H7 (cell line): ENCODE measurements around the gene TPM1. TPM values are rescaled to one million over a fixed set of nuclear protein-coding genes. Genes with fewer than 3 reads are reported as not detected.

Experiments used
- DNase-seq: peaks from one replicate; pipeline ENCODE4 v3.0.0; 2012
- H3K27me3 ChIP-seq: 2 replicates; pipeline ENCODE4 v1.6.0; 2011; ENCODE audit warnings: mild to moderate bottlenecking, low read length; ENCODE audit not compliant: control insufficient read depth, insufficient read depth
- H3K36me3 ChIP-seq: replicated peaks from 2 replicates; pipeline ENCODE4 v1.5.1; 2011; ENCODE audit warnings: low read length; ENCODE audit not compliant: control insufficient read depth, insufficient read depth
- H3K4me3 ChIP-seq: 2 replicates; pipeline ENCODE4 v1.5.1; 2011; ENCODE audit warnings: low read depth, mild to moderate bottlenecking, control low read depth, low read length, moderate library complexity; ENCODE audit not compliant: insufficient read depth
- total RNA-seq: library from RNA; depleted of rRNA; stranded (reverse); fragments of >200 nt; shearing (Covaris generic); gene quantifications from 2 replicates; pipeline ENCODE4 v1.2.3, GENCODE V29; 2014

TPM1 gene
- total RNA-seq, 1 experiment from 2014 or later, result 292 TPM

DNA sequence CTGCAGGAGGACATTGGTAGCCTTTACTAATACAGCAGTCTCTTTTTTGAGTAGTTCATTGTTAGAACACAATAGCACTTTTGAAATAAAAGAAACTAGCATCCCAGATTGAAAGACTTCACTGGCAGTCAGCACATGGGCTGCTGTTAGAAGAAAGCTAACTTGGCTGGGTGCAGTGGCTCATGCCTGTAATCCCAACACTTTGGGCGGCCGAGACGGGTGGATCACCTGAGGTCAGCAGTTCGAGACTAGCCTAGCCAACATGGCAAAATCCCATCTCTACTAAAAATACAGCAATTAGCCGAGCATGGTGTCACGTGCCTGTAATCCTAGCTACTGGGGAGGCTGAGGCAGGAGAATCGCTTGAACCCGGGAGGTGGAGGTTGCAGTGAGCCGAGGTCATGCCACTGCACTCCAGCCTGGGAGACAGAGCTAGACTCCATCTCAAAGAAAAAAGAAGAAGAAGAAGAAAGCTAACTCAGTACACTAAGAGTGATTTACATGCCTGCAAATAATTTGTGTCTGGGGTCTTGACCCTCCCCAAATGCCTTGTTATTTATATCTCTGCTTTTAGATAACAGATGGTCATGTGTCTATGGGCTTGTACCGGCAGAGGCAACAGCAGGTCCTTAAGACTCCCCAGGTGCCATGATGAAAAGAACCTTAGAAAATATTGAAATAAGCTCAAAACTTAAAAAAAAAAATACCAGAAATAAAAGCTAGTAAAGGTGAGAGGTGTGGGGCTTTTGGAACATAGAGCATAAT is 9.7 kb downstream of the TPM1 start:
- Histone ChIP-seq H3K27me3 (no peaks in the 10 kb centered on the region), H3K36me3 (peaks cover 40% of the 10 kb centered on the region), H3K4me3 (no peak overlapping the region)
- DNase-seq, result no peak

DNA sequence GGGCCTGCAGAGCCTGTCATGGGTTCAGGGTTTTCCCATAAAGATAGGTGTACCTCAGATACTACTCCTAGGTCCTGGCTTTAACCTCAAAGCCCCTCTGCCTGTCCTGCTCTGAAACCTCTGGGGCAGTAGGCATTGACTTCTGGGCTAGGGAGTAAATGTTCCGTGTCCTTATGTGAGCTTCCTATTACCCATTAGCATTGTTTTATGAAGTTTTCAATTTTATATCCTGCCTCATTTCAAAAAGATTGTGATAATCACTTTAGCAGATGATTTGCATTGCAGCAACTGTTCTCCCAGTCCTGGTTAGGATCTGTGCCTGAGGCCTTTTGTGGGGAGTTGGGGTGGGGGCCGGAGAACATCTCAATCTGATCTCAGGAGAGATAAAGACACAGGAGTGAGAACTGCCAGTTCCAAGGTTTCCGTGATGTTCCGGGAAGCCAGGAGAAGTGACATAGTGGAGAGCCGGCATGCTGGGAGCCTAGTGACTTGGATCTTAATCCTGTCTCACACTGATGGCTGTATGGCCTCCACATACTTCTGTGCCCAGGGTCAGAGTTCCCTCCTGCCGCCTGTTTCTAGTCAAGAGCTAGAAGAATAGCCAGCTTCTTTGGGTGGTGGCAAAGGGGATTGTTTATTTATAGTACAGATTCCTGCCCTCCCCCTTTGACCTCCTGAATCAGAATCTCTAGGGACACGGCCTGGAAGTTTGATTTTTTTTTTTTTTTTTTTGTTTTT is 10.6 kb downstream of the TPM1 start:
- peaks cover 47% of the 10 kb centered on the region for H3K36me3 ChIP-seq
- no peak for DNase-seq
- H3K27me3 ChIP-seq, result no peaks in the 10 kb centered on the region
- no peak overlapping the region for H3K4me3 ChIP-seq

DNA sequence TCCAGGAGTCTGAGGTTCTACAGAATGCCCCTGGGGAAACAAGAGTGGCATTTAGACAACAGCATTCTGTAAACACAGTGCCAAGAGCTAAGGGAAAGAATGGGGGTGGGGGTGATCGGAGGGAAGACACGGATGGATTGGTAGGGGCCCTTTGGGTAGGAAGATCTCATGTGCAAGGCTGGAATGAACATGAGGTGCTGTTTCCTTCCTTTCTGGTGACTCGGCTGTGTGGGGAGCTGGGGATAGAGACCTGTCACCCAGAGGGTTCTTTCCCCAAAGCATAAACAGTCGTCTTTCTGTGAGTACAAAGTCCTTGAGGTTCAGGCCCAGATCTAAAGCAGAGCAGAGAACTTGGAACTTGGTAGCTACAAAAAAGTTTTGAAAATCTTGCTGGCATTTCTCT is 11.7 kb downstream of the TPM1 start:
- no peak for DNase-seq
- no peaks in the 10 kb centered on the region for H3K27me3 ChIP-seq
- peaks cover 56% of the 10 kb centered on the region for H3K36me3 ChIP-seq
- H3K4me3 ChIP-seq, result no peak overlapping the region

DNA sequence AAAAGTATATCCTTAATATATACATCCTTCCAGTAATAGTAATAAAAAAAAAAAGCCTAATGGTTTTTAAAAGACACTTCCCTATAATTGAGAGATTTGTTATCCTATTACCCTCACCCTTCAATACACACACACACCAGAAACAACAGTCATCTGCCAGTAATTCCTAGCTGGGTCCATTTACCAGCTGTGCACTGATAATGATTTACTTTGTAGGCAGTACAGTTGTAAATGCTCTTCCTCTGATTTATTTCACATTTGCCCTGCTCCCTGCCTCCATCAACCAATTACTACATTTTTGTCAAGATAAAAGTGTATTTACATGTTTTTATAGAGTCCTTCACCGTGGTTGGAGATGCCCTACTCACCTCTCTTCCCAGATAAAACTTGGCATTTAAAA is 12.4 kb downstream of the TPM1 start:
- no peaks in the 10 kb centered on the region for H3K27me3 ChIP-seq
- no peak overlapping the region for H3K4me3 ChIP-seq
- peaks cover 59% of the 10 kb centered on the region for H3K36me3 ChIP-seq
- no peak for DNase-seq

DNA sequence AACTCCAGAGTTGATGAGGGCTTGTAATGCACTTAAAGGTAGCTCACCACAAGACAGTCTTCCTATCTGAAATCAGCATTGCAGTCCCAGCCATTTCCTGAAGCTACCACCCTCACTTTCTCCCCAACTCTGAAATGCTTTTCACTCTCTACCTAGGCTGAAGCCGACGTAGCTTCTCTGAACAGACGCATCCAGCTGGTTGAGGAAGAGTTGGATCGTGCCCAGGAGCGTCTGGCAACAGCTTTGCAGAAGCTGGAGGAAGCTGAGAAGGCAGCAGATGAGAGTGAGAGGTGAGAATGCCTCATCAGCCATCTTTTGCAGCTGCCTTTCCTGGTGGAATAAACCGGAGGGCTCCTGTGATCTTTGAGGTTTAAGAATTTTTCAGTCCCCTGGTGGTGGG is 14.3 kb downstream of the TPM1 start:
- Histone ChIP-seq H3K27me3 (no peaks in the 10 kb centered on the region), H3K4me3 (no peak overlapping the region), H3K36me3 (peaks cover 63% of the 10 kb centered on the region)
- no peak for DNase-seq

DNA sequence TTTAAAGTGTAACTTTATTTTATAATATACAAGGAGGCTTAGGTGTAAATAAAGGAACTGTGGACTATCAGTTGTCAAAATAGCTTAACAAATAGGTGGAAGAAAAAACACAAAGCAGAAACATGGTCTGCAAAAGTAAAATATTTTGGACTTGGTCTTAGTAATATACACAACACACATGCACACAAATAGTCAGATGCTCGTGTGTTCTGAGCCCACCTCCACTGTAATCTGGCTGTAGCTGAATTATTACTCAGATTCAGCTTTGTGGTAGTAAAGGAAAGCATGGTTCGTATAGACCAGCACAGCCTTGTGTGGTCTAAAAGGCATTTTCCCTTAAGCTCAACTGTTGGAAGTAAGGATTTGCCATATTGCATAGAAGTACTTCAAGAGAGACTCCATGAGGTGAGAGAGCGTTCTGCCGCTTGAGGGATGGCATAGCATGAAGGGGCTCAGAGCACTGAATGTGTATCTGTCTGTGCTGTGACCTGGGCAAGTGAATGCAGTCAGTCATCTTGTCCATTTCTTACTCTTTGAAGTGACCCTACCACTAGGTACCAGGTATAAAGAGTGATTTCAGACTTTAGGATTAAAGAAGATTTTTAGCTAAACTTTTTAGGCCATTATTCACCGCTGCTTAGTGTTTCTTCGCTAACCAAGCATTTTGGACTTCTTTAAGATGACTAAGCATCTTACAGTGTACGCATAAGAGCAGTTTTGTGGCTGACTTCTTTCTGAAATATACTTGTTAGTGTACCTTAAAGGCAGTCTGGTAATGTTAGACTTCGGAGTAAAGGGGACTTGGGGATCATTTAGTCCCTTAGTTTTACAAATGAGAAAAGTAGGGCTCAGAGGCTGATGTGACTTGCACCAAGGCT is 15.2 kb downstream of the TPM1 start:
- no peak overlapping the region for H3K4me3 ChIP-seq
- DNase-seq, result no peak
- H3K27me3 ChIP-seq, result no peaks in the 10 kb centered on the region
- peaks cover 68% of the 10 kb centered on the region for H3K36me3 ChIP-seq

DNA sequence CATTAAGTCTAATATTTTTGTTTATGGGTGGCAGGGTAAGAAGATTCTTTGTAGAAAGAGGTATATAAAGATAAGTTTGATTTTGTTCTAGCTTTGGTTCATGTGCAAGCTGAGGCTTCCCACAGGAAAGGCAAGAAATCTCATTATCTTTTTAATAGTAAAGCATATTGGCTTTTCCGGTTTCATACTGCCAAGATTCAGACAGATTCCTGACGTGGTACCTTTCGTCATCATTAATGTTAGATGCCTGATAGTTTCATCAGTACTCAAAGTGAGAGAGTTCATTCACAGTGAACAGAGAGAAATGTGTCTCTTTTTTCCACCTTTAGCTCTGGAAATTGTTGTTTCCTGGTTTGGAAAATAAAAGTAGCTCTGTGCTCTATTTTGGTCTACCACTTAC is 16.5 kb downstream of the TPM1 start:
- Histone ChIP-seq H3K27me3 (no peaks in the 10 kb centered on the region), H3K36me3 (peaks cover 68% of the 10 kb centered on the region), H3K4me3 (no peak overlapping the region)
- DNase-seq, result no peak

DNA sequence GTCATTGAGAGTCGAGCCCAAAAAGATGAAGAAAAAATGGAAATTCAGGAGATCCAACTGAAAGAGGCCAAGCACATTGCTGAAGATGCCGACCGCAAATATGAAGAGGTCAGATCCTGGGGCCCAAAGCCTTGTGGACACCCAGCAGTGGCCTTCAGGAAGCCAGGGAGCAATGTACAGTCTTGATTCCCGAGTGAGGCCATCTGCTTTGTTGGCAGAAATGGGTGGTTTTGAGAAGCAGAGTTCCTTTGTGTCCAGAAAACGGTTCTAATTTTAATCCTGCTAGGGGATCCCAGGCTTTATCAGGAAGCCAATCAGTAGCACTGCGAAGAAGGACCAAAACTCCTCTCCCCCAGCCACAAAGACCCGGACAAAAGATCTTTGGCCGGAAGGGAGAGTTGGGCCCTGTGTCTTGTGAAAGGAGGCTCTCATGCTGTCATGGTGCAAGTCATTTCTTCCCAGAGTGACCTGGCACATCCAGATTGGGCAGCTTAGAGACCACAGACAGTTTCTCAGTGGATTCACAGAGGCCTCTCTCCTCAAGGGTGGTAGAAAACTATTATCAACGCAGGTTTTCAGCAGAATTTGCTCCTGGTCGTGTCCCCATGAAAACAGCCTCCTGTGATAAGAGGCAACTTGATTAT is 17.1 kb downstream of the TPM1 start:
- Histone ChIP-seq H3K36me3 (peaks cover 67% of the 10 kb centered on the region), H3K4me3 (no peak overlapping the region), H3K27me3 (no peaks in the 10 kb centered on the region)
- DNase-seq, result no peak

DNA sequence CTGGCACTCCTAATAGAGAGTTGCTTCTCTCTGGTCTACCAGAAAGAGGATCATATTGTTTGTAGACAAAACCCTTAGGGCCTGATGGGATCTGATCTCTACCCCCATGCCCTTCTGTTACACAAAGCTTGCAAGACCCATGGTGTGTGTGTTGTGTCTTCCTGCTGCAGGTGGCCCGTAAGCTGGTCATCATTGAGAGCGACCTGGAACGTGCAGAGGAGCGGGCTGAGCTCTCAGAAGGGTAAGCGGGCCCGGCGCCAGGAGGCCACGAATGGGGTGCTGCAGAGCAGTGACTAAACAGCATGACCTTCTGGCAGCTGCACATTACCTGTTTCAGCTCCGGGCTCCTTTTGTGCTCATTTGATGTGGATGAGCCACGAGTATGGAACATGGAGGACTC is 18.2 kb downstream of the TPM1 start:
- Histone ChIP-seq H3K36me3 (peaks cover 70% of the 10 kb centered on the region), H3K27me3 (no peaks in the 10 kb centered on the region), H3K4me3 (no peak overlapping the region)
- DNase-seq, result no peak

DNA sequence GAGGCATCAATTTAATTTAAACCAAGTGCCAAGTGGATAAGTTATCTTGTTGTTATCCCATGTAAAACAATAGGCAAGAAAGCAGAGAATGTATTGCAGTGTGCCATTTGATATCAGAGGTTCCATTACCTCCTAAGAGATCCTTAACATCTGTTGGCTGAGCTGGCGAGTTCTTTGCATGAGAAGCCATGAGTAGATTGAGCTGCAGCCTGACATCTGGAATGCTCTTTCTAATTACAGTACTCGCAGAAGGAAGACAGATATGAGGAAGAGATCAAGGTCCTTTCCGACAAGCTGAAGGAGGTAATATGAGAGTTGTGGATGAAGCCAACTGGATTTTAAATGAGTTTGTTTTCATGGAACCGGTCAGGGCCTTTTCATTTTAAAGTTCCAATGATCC is 19.4 kb downstream of the TPM1 start:
- DNase-seq, result no peak
- Histone ChIP-seq H3K4me3 (no peak overlapping the region), H3K36me3 (peaks cover 70% of the 10 kb centered on the region), H3K27me3 (no peaks in the 10 kb centered on the region)

DNA sequence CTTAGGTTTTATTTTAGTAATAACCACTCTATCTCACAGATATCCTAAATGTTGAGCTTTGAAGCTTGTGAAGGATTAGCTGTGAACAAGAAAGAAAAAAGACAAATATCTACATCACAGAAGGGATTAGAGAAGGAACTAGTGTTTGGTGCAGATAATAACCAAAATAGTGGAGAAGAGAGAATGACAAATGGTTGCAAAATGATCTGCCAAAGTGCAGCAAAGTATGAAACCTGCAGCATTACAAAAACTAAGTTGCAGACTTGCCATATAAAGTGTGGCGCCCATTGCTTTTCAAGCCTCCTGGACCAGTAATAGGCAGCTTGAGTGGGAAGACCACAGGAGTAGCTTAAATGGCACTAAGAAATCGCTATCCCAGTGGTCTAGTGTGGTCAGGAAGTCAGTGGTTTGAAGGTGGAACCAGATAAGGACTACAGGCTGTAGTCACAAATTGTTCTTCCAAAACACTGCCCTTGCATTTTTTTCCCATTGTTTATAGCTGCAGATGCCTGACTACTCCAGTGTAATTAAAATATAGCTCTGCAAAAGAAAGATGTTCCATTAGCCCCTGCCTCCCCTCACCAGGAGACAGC is 20.7 kb downstream of the TPM1 start:
- H3K27me3 ChIP-seq, result no peaks in the 10 kb centered on the region
- peaks cover 66% of the 10 kb centered on the region for H3K36me3 ChIP-seq
- no peak for DNase-seq
- H3K4me3 ChIP-seq, result no peak overlapping the region

DNA sequence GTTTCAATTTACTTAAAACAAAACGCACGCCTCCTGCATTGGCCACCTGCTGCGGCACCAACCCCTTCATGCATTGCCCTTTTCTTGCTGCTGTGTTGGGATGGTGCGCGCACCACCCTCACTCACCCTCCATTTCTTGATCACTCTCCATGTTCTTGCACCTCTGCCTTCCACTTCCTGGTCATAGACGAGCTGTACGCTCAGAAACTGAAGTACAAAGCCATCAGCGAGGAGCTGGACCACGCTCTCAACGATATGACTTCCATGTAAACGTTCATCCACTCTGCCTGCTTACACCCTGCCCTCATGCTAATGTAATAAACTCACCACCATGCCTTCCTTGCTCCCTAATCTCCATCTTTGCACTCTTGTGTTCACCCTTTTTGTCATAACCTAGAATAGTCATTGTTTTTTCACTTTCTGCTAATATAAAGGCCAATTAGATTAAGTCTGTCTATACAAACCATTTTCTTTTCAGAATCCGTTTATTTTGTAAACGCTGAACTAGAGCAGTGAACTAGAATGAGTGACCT is 21.4 kb downstream of the TPM1 start:
- no peak for DNase-seq
- H3K27me3 ChIP-seq, result no peaks in the 10 kb centered on the region
- peaks cover 65% of the 10 kb centered on the region for H3K36me3 ChIP-seq
- no peak overlapping the region for H3K4me3 ChIP-seq

DNA sequence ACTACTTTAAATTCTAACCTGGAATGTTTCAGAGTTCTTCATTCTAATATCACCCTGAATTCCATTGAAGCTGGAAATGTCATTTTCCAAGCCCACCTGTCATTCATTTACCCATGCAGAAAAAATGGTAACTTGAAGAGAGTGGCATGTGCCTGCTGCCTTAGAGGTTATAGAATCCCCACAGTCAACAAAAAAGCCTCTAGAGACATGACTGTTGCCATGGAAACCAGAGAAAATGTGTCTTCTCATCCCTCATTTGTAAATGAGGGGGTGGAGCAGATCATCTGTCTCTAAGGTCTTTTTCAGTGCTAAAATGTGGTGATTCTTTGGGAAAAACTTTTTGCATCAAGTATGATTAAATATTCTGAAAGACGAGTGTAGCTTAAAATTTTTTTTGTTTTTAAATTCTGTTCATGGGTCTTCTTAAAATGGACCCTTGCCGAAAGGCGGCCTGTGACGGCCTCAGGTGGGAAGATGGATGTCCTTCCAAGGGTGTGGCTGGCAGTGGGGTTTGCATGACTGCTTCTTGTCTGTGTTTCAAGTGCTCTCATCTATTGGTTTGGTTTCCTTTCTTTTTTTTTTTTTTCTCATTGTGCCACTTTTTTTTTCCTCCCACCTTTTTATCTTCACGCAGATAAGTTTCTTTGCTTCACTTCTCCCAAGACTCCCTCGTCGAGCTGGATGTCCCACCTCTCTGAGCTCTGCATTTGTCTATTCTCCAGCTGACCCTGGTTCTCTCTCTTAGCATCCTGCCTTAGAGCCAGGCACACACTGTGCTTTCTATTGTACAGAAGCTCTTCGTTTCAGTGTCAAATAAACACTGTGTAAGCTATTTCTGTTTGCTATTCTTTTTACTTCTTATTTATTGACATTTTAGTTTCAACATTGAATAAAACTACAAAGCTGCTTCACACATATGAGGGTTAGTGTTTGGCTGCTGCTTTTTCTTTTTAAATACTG is 23.0 kb downstream of the TPM1 start:
- H3K36me3 ChIP-seq, result peaks cover 53% of the 10 kb centered on the region
- H3K4me3 ChIP-seq, result no peak overlapping the region
- H3K27me3 ChIP-seq, result no peaks in the 10 kb centered on the region
- DNase-seq, result no peak
